SK-N-SH treated with all-trans-retinoic acid at 6 μM for 48 hours (cell line): Measurements from ENCODE around the gene CBY1.
"Not testable (repeated sequence)": the region's sequence is repeated elsewhere in the genome, so short reads cannot be mapped to it uniquely, and the experiment has no call there.

ENCODE experiments used
- ATAC-seq: fragments of 200-7000 bp; cut with Tn5 transposase; 3 replicates; pipeline ENCODE4 v1.9.1; 2020; ENCODE audit warnings: mild to moderate bottlenecking, moderate library complexity
- BACH2 ChIP-seq: fragments of 250-450 bp; sonication (Bioruptor Pico); IDR thresholded peaks from 2 replicates; pipeline ENCODE4 v1.9.0; 2021; ENCODE audit warnings: mild to moderate bottlenecking, borderline replicate concordance
- GLIS3 ChIP-seq: fragments of 250-450 bp; sonication (Bioruptor Pico); IDR thresholded peaks from 2 replicates; pipeline ENCODE4 v1.5.0; 2020; ENCODE audit warnings: mild to moderate bottlenecking, moderate library complexity
- ISL1 ChIP-seq: fragments of 250-450 bp; sonication (Bioruptor Pico); IDR thresholded peaks from 2 replicates; pipeline ENCODE4 v2.1.2; 2022; ENCODE audit warnings: mild to moderate bottlenecking, moderate library complexity
- OSR1 ChIP-seq: fragments of 250-450 bp; sonication (Bioruptor Pico); IDR thresholded peaks from 2 replicates; pipeline ENCODE4 v1.8.0; 2022; ENCODE audit warnings: moderate library complexity, mild to moderate bottlenecking, inconsistent platforms
- POU6F1 ChIP-seq: fragments of 250-450 bp; sonication (Bioruptor Pico); IDR thresholded peaks from 2 replicates; pipeline ENCODE4 v1.8.0; 2021; ENCODE audit warnings: low read depth, mild to moderate bottlenecking, moderate library complexity, borderline replicate concordance
- PPARA ChIP-seq: fragments of 250-450 bp; sonication (Bioruptor Pico); IDR thresholded peaks from 2 replicates; pipeline ENCODE4 v1.5.0; 2020; ENCODE audit warnings: mild to moderate bottlenecking, borderline replicate concordance
- RARB ChIP-seq: fragments of 250-450 bp; sonication (Bioruptor Pico); IDR thresholded peaks from 2 replicates; pipeline ENCODE4 v1.8.0; 2021; ENCODE audit warnings: mild to moderate bottlenecking, moderate library complexity
- SNAI2 ChIP-seq: fragments of 250-450 bp; sonication (Bioruptor Pico); IDR thresholded peaks from 2 replicates; pipeline ENCODE4 v1.5.0; 2020; ENCODE audit warnings: mild to moderate bottlenecking, moderate library complexity
- TOX ChIP-seq: fragments of 250-450 bp; sonication (Bioruptor Pico); IDR thresholded peaks from 2 replicates; pipeline ENCODE4 v1.8.0; 2021; ENCODE audit warnings: mild to moderate bottlenecking, moderate library complexity, borderline replicate concordance
- ZC3H10 ChIP-seq: fragments of 250-450 bp; sonication (Bioruptor Pico); IDR thresholded peaks from 2 replicates; pipeline ENCODE4 v1.5.1; 2021; ENCODE audit warnings: mild to moderate bottlenecking, moderate library complexity
- ZNF565 ChIP-seq: fragments of 450-650 bp; formaldehyde crosslinking; conservative IDR thresholded peaks from 2 replicates; pipeline ENCODE4 v1.5.0; 2020; ENCODE audit warnings: low read depth, mild to moderate bottlenecking, moderate library complexity
- ZNF70 ChIP-seq: fragments of 450-650 bp; formaldehyde crosslinking; IDR thresholded peaks from 2 replicates; pipeline ENCODE4 v1.5.0; 2020; ENCODE audit warnings: mild to moderate bottlenecking, moderate library complexity
- TF ChIP-seq, protein P1 (sequence below): fragments of 250-450 bp; sonication (Bioruptor Pico); IDR thresholded peaks from 2 replicates; pipeline ENCODE4 v1.8.0; 2020; ENCODE audit warnings: mild to moderate bottlenecking, moderate library complexity, borderline replicate concordance
- TF ChIP-seq, protein P2 (sequence below): fragments of 250-450 bp; sonication (Bioruptor Pico); IDR thresholded peaks from 2 replicates; pipeline ENCODE4 v1.5.0; 2020; ENCODE audit warnings: mild to moderate bottlenecking, moderate library complexity
- TF ChIP-seq, protein P3 (sequence below): fragments of 250-450 bp; sonication (Bioruptor Pico); IDR thresholded peaks from 2 replicates; pipeline ENCODE4 v1.5.1; 2020; ENCODE audit warnings: low read depth, mild to moderate bottlenecking, moderate library complexity

Gene CBY1

GRCh38 chr22:38632528-38632927 is 23.9 kb upstream of the CBY1 start:
- no peak for ATAC-seq
- TF ChIP-seq, protein P1, sequence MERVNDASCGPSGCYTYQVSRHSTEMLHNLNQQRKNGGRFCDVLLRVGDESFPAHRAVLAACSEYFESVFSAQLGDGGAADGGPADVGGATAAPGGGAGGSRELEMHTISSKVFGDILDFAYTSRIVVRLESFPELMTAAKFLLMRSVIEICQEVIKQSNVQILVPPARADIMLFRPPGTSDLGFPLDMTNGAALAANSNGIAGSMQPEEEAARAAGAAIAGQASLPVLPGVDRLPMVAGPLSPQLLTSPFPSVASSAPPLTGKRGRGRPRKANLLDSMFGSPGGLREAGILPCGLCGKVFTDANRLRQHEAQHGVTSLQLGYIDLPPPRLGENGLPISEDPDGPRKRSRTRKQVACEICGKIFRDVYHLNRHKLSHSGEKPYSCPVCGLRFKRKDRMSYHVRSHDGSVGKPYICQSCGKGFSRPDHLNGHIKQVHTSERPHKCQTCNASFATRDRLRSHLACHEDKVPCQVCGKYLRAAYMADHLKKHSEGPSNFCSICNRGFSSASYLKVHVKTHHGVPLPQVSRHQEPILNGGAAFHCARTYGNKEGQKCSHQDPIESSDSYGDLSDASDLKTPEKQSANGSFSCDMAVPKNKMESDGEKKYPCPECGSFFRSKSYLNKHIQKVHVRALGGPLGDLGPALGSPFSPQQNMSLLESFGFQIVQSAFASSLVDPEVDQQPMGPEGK (CRISPR knock-in tag): no peak
- TF ChIP-seq BACH2 (CRISPR knock-in tag): no peak
- TF ChIP-seq, protein P2, sequence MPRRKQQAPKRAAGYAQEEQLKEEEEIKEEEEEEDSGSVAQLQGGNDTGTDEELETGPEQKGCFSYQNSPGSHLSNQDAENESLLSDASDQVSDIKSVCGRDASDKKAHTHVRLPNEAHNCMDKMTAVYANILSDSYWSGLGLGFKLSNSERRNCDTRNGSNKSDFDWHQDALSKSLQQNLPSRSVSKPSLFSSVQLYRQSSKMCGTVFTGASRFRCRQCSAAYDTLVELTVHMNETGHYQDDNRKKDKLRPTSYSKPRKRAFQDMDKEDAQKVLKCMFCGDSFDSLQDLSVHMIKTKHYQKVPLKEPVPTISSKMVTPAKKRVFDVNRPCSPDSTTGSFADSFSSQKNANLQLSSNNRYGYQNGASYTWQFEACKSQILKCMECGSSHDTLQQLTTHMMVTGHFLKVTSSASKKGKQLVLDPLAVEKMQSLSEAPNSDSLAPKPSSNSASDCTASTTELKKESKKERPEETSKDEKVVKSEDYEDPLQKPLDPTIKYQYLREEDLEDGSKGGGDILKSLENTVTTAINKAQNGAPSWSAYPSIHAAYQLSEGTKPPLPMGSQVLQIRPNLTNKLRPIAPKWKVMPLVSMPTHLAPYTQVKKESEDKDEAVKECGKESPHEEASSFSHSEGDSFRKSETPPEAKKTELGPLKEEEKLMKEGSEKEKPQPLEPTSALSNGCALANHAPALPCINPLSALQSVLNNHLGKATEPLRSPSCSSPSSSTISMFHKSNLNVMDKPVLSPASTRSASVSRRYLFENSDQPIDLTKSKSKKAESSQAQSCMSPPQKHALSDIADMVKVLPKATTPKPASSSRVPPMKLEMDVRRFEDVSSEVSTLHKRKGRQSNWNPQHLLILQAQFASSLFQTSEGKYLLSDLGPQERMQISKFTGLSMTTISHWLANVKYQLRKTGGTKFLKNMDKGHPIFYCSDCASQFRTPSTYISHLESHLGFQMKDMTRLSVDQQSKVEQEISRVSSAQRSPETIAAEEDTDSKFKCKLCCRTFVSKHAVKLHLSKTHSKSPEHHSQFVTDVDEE (CRISPR knock-in tag): no peak

GRCh38 chr22:38638216-38638615 is 18.2 kb upstream of the CBY1 start:
- TF ChIP-seq ZC3H10 (CRISPR knock-in tag) (no peak), RARB (no peak)
- TF ChIP-seq, protein P3, sequence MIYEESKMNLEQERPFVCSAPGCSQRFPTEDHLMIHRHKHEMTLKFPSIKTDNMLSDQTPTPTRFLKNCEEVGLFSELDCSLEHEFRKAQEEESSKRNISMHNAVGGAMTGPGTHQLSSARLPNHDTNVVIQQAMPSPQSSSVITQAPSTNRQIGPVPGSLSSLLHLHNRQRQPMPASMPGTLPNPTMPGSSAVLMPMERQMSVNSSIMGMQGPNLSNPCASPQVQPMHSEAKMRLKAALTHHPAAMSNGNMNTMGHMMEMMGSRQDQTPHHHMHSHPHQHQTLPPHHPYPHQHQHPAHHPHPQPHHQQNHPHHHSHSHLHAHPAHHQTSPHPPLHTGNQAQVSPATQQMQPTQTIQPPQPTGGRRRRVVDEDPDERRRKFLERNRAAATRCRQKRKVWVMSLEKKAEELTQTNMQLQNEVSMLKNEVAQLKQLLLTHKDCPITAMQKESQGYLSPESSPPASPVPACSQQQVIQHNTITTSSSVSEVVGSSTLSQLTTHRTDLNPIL (CRISPR knock-in tag): no peak
- TF ChIP-seq, all 23 proteins: peak for 0
- no peak for ATAC-seq

DNA sequence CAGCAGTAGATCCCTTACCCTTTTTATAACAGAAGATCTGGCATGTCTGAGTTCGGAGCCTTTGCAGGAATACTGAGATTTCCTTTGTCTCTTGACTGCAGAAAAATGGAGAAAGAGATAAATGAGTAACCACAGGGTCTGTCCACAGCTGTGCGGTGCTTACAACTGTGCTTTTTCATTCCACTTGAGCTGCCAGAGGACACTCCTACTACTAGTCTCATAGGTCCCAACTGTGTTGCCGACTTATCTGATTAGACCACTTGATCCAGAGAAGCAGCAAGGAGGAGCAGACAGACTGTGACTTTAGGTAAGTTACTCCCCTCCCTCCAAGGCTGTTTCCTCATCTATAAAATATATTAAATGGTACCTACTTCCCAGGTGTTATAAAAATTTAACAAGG is 17.7 kb upstream of the CBY1 start:
- TF ChIP-seq SNAI2 (no peak), OSR1 (CRISPR knock-in tag) (no peak), ZNF565 (CRISPR knock-in tag) (no peak), PPARA (CRISPR knock-in tag) (no peak)
- no peak for ATAC-seq

DNA sequence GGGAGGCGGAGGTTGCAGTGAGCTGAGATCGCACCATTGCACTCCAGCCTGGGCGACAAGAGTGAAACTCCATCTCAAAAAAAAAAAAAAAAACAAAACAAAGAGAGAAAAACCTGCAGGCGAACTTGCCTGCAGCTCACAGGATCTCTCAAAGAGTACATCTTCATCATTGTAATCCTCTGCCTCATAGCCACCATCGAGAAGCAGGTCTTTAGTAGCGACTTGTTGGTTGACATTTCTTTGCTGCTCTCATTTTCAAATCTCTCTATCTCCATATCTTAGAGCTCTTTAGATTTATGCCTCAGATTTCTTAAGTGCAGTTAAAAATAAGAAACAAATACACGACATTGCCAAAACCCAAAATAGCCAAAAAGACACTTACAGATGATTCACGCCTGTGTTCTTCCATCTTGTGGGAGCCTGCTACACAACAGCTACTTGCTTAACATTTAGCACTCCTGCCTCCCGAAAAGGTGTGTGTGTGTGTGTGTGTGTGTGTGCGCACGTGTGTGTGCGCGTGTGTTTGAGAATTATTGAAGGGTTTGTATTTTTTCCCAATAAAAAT is 14.9 kb upstream of the CBY1 start:
- no peak for ATAC-seq
- TF ChIP-seq OSR1 (CRISPR knock-in tag): no peak
- TF ChIP-seq GLIS3: no peak
- no peak for TF ChIP-seq ZNF70 (CRISPR knock-in tag)
- no peak for TF ChIP-seq ZNF565 (CRISPR knock-in tag)
- TF ChIP-seq, protein P3 (CRISPR knock-in tag): no peak
- no peak for TF ChIP-seq ISL1 (CRISPR knock-in tag)
- TF ChIP-seq BACH2 (CRISPR knock-in tag): no peak
- TF ChIP-seq, protein P2 (CRISPR knock-in tag): no peak

GRCh38 chr22:38644245-38644644 is 12.2 kb upstream of the CBY1 start:
- ATAC-seq: not testable (repeated sequence)

DNA sequence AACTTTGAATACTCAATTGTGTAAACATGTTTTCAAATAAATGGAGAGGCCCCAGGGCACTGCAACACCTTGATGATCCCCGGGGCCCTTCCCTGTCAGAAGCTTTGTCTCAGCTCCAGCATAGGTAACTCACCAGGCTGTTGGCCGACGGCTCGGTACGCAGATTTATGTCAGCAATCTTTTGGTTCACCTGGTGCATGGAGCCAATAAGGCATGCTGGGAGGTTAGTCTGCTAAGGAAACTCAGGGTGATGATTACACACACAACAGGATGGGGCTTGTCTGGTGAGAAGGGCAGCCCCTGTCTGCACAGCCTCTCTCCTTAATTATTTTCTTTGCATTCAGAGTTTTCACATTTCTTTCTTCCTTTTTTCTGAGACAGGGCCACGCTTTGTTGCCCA is 11.0 kb upstream of the CBY1 start:
- ATAC-seq: no peak
- TF ChIP-seq POU6F1 (CRISPR knock-in tag): no peak
- no peak for TF ChIP-seq TOX (CRISPR knock-in tag)
- TF ChIP-seq, all 23 proteins: peak for 0
